KG1 (cell line): ENCODE measurements around the gene LARGE2.
"Not testable (repeated sequence)": the region's sequence is repeated elsewhere in the genome, so short reads cannot be mapped to it uniquely, and the experiment has no call there.

Experiments
- DNase-seq: peaks from one replicate; lab custom pipeline; 2025; lab: John Stamatoyannopoulos, UW

The LARGE2 gene

GRCh38 chr11:45896422-45896984, 26.0 kb upstream of the LARGE2 start:
- no peak for DNase-seq

GRCh38 chr11:45897556-45897955, 24.9 kb upstream of the LARGE2 start:
- no peak for DNase-seq

- no peak for DNase-seq
Observed at GRCh38 chr11:45899086-45899447, 23.4 kb upstream of the LARGE2 start.

GRCh38 chr11:45899448-45900174, 22.8 kb upstream of the LARGE2 start:
- DNase-seq = no peak

- not testable (repeated sequence) for DNase-seq
Observed at GRCh38 chr11:45900175-45900800, 22.2 kb upstream of the LARGE2 start.

- no peak for DNase-seq
Observed at GRCh38 chr11:45900916-45901617, 21.4 kb upstream of the LARGE2 start.

GRCh38 chr11:45901626-45902025, 20.8 kb upstream of the LARGE2 start:
- DNase-seq = no peak

GRCh38 chr11:45902452-45903380, 19.7 kb upstream of the LARGE2 start:
- no peak for DNase-seq

- no peak for DNase-seq
Observed at GRCh38 chr11:45904309-45904915, 18.0 kb upstream of the LARGE2 start.

- DNase-seq = no peak
Observed at GRCh38 chr11:45905095-45905494, 17.4 kb upstream of the LARGE2 start.

GRCh38 chr11:45905576-45905975, 16.9 kb upstream of the LARGE2 start:
- DNase-seq = not testable (repeated sequence)

- no peak for DNase-seq
Observed at GRCh38 chr11:45906096-45906682, 16.3 kb upstream of the LARGE2 start.

- no peak for DNase-seq
Observed at GRCh38 chr11:45906965-45907611, 15.4 kb upstream of the LARGE2 start, which contains the start of gene FREY1. TSS of gene FREY1 (minus strand) at chr11:45907271. CDS start at chr11:45907245, 26 bp downstream.

- DNase-seq = no peak
Observed at GRCh38 chr11:45907911-45908370, 14.5 kb upstream of the LARGE2 start.

- no peak for DNase-seq
Observed at GRCh38 chr11:45909594-45910475, 12.6 kb upstream of the LARGE2 start.

- no peak for DNase-seq
Observed at GRCh38 chr11:45910623-45911022, 11.8 kb upstream of the LARGE2 start.

GRCh38 chr11:45913514-45913913, 8.9 kb upstream of the LARGE2 start:
- no peak for DNase-seq

- no peak for DNase-seq
Observed at GRCh38 chr11:45913942-45914635, 8.4 kb upstream of the LARGE2 start.

- DNase-seq = no peak
Observed at GRCh38 chr11:45915446-45915845, 7.0 kb upstream of the LARGE2 start.
